CD14-positive monocyte (primary cell): ENCODE measurements around the gene TRPM6. TPM values are rescaled to one million over a fixed set of nuclear protein-coding genes. Genes with fewer than 3 reads are reported as not detected.

Source experiments
- DNase-seq, 3 donors: peaks; one replicate each; pipeline ENCODE4 v3.0.0-alpha.2; 2011 to 2022
- H2AFZ ChIP-seq: 2 replicates; pipeline ENCODE4 v1.6.0; 2012; ENCODE audit warnings: mild to moderate bottlenecking, low read depth, low read length, inconsistent platforms; ENCODE audit not compliant: insufficient read depth, poor library complexity, severe bottlenecking
- H3K27ac ChIP-seq, 2 donors: 1 replicate in 1 of 2; 2 replicates in 1 of 2; pipeline ENCODE4 v1.5.1; 2012 to 2013; ENCODE audit warnings: low read length in 2 of 2, control low read depth in 1 of 2, inconsistent platforms in 1 of 2, low read depth in 1 of 2, mild to moderate bottlenecking in 1 of 2
- H3K27me3 ChIP-seq, 2 donors: one replicate each; pipeline versions ENCODE4 v1.6.0 to v1.6.1; 2011 to 2013; ENCODE audit warnings: low read length in 2 of 2; ENCODE audit not compliant: control insufficient read depth in 2 of 2, insufficient read depth in 2 of 2
- H3K36me3 ChIP-seq, 2 donors: replicated peaks in 1 of 2; 1 replicate in 1 of 2; 2 replicates in 1 of 2; pipeline versions ENCODE4 v1.5.1 to v1.6.1; 2012 to 2013; ENCODE audit warnings: low read length in 2 of 2, control low read depth in 1 of 2, inconsistent platforms in 1 of 2, mild to moderate bottlenecking in 1 of 2; ENCODE audit not compliant: insufficient read depth in 2 of 2, control insufficient read depth in 1 of 2
- H3K4me1 ChIP-seq, 2 donors: 1 replicate in 1 of 2; 2 replicates in 1 of 2; pipeline versions ENCODE4 v1.5.1 to v1.6.1; 2012 to 2013; ENCODE audit warnings: low read length in 2 of 2, control low read depth in 1 of 2, inconsistent platforms in 1 of 2, mild to moderate bottlenecking in 1 of 2, moderate library complexity in 1 of 2; ENCODE audit not compliant: insufficient read depth in 2 of 2, control insufficient read depth in 1 of 2
- H3K4me2 ChIP-seq: replicated peaks from 2 replicates; pipeline ENCODE3; 2012; ENCODE audit warnings: low read length, moderate library complexity, mild to moderate bottlenecking; ENCODE audit not compliant: poor library complexity, severe bottlenecking; ENCODE audit errors: extremely low read depth
- H3K4me3 ChIP-seq, 3 experiments: fragments of 200-600 bp in 1 of 3; sonication (generic) in 1 of 3; replicated peaks in 1 of 3; 1 replicate in 2 of 3; 2 replicates in 1 of 3; pipeline ENCODE4 v1.5.1; 2011 to 2013; ENCODE audit warnings: low read length in 3 of 3, mild to moderate bottlenecking in 3 of 3, control low read depth in 2 of 3, low read depth in 2 of 3, inconsistent platforms in 1 of 3, moderate library complexity in 1 of 3
- H3K79me2 ChIP-seq: 2 replicates; pipeline ENCODE4 v1.6.0; 2012; ENCODE audit warnings: mild to moderate bottlenecking, control low read depth, inconsistent platforms, low read length, moderate library complexity; ENCODE audit not compliant: insufficient read depth
- H3K9ac ChIP-seq: 2 replicates; pipeline ENCODE4 v1.6.0; 2017; ENCODE audit warnings: low read length, mild to moderate bottlenecking; ENCODE audit not compliant: insufficient read depth, poor library complexity, severe bottlenecking
- H3K9me3 ChIP-seq, 2 donors: replicated peaks in 1 of 2; 1 replicate in 1 of 2; 2 replicates in 1 of 2; pipeline versions ENCODE4 v1.5.1 to v1.6.1; 2012 to 2013; ENCODE audit warnings: low read length in 2 of 2, control low read depth in 1 of 2; ENCODE audit not compliant: control insufficient read depth in 1 of 2, insufficient read depth in 1 of 2
- H4K20me1 ChIP-seq: 2 replicates; pipeline ENCODE4 v1.6.0; 2012; ENCODE audit warnings: mild to moderate bottlenecking, low read length, control low read depth, moderate library complexity; ENCODE audit not compliant: insufficient read depth
- H3K27ac Mint-ChIP-seq, 7 donors: one replicate each; pipeline ENCODE4 v1.8.0; 2020; ENCODE audit warnings: mild to moderate bottlenecking in 7 of 7, mixed read lengths in 7 of 7, moderate library complexity in 6 of 7, inconsistent platforms in 2 of 7
- H3K27me3 Mint-ChIP-seq, 3 donors: one replicate each; pipeline ENCODE4 v1.8.0; 2021 to 2022; ENCODE audit warnings: low read depth in 3 of 3, mild to moderate bottlenecking in 3 of 3, mixed read lengths in 3 of 3, moderate library complexity in 3 of 3, inconsistent platforms in 1 of 3
- H3K36me3 Mint-ChIP-seq, 2 donors: one replicate each; pipeline ENCODE4 v1.8.0; 2020; ENCODE audit warnings: mixed read lengths in 2 of 2, inconsistent platforms in 1 of 2, mild to moderate bottlenecking in 1 of 2
- H3K4me1 Mint-ChIP-seq: one replicate; pipeline ENCODE4 v1.8.0; 2020; ENCODE audit warnings: mild to moderate bottlenecking, mixed read lengths
- H3K4me3 Mint-ChIP-seq, 2 donors: one replicate each; pipeline ENCODE4 v1.8.0; 2020; ENCODE audit warnings: mild to moderate bottlenecking in 2 of 2, mixed read lengths in 2 of 2, moderate library complexity in 1 of 2
- H3K9me3 Mint-ChIP-seq, 7 donors: one replicate each; pipeline ENCODE4 v1.8.0; 2020 to 2022; ENCODE audit warnings: mixed read lengths in 7 of 7, mild to moderate bottlenecking in 6 of 7, moderate library complexity in 6 of 7, inconsistent platforms in 2 of 7
- CTCF ChIP-seq: fragments of 200-600 bp; IDR thresholded peaks from one replicate; pipeline ENCODE4 v1.8.0; 2022; ENCODE audit warnings: antibody characterized with exemption, mild to moderate bottlenecking
- WGBS: methylation state at CpG from one replicate; pipeline ENCODE4 v1.1.5; 2013; ENCODE audit warnings: missing lambda C conversion rate; ENCODE audit not compliant: insufficient coverage; 5-methylcytosine and 5-hydroxymethylcytosine counted together
- intact Hi-C, 2 donors: fragments of 100-400 bp; cut with micrococcal nuclease; formaldehyde crosslinking; loops; one replicate each; pipeline versions ENCODE4 v1.15.0 to v1.15.1; 2023
- polyA plus RNA-seq, 3 donors: library from polyadenylated mRNA; depleted of rRNA in 1 of 3; unstranded in 2 of 3; stranded (reverse) in 1 of 3; fragments of 300-500 nt in 2 of 3; fragments of >200 nt in 1 of 3; fragmentation: Illumina TruSeq in 2 of 3; gene quantifications; 1 replicate in 2 of 3; 2 replicates in 1 of 3; pipeline ENCODE4 v1.2.3, GENCODE V29; 2012 to 2021

The TRPM6 gene
- polyA plus RNA-seq, 3 donors: not detected

- intact Hi-C loops: no loop called here
These were observed 91.9 kb downstream of the TRPM6 start for GRCh38 chr9:74795803-74796202.

GRCh38 chr9:74795081-74795480 is 92.6 kb downstream of the TRPM6 start:
- Histone ChIP-seq H3K9me3 (no peaks in the 10 kb centered on the region), H3K4me1 (no peaks in the 10 kb centered on the region), H4K20me1 (no peaks in the 10 kb centered on the region), H3K4me2 (no peak overlapping the region), H3K4me3 (no peak overlapping the region), H3K79me2 (no peaks in the 10 kb centered on the region), H3K27ac (no peak overlapping the region), H3K9ac (no peak overlapping the region), H3K36me3 (no peaks in the 10 kb centered on the region), H3K27me3 (no peaks in the 10 kb centered on the region), H2AFZ (no peak overlapping the region)
- no peak for DNase-seq
- WGBS: 80% methylated on average over 4 of the region's 4 CpGs
- peaks cover 0 to under 1% (median 0%) of the 10 kb centered on the region in 3 donors for H3K27me3 Mint-ChIP-seq
- H3K36me3 Mint-ChIP-seq: no peaks in the 10 kb centered on the region
- H3K4me3 Mint-ChIP-seq: no peak overlapping the region
- H3K4me1 Mint-ChIP-seq: no peaks in the 10 kb centered on the region
- TF ChIP-seq CTCF: no peak
- H3K9me3 Mint-ChIP-seq: peaks cover 0 to 3% (median 0%) of the 10 kb centered on the region in 7 donors
- peak overlapping the region in 1 of 7 donors; percentile 66 for H3K27ac Mint-ChIP-seq
- intact Hi-C loops: no loop called here

More at GRCh38 chr9:74795803-74796202, 91.9 kb downstream of the TRPM6 start:
- no peaks in the 10 kb centered on the region for H3K79me2 ChIP-seq
- Mint-ChIP-seq H3K4me1 (no peaks in the 10 kb centered on the region), H3K9me3 (peaks cover 0 to 4% (median 0%) of the 10 kb centered on the region in 7 donors), H3K27ac (no peak overlapping the region), H3K27me3 (peaks cover 0 to 3% (median 0%) of the 10 kb centered on the region in 3 donors), H3K36me3 (no peaks in the 10 kb centered on the region), H3K4me3 (no peak overlapping the region)
- H4K20me1 ChIP-seq: no peaks in the 10 kb centered on the region
- DNase-seq: no peak
- no peak overlapping the region for H3K4me3 ChIP-seq
- no CpG with 5 or more reads among the region's 1 CpG for WGBS
- H3K9ac ChIP-seq: no peak overlapping the region
- no peaks in the 10 kb centered on the region for H3K4me1 ChIP-seq
- H3K9me3 ChIP-seq: no peaks in the 10 kb centered on the region
- no peaks in the 10 kb centered on the region for H3K27me3 ChIP-seq
- TF ChIP-seq CTCF: no peak
- no peaks in the 10 kb centered on the region for H3K36me3 ChIP-seq
- no peak overlapping the region for H3K4me2 ChIP-seq
- H2AFZ ChIP-seq: no peak overlapping the region
- no peak overlapping the region for H3K27ac ChIP-seq
